K562 (cell line): ENCODE data around the gene CYP11A1. TPM values are rescaled to one million over a fixed set of nuclear protein-coding genes. Genes with fewer than 3 reads are reported as not detected.

ENCODE experiments used
- ATAC-seq: fragments of 200-7000 bp; cut with Tn5 transposase; 3 replicates; pipeline ENCODE4 v1.9.1; 2020; ENCODE audit warnings: moderate library complexity
- BruUV-seq: library from RNA; stranded (reverse); fragments of 400-500 nt; replicated peaks from 2 replicates; lab custom pipeline; 2021; lab: Mats Ljungman, UMichigan
- CTCF ChIA-PET: fragments of 300-600 bp; formaldehyde crosslinking; extraction: SDS; loops from one replicate; lab custom pipeline; 2021; ENCODE audit warnings: low intra/inter-chr PET ratio; lab: Yijun Ruan, JAX
- POLR2A ChIA-PET: fragments of 300-600, 350-650 bp; sonication (Branson Sonifier 250); formaldehyde crosslinking; extraction: SDS; loops from one replicate; lab custom pipeline; 2021; ENCODE audit warnings: antibody characterized with exemption, inconsistent platforms; lab: Yijun Ruan, JAX
- DNase-seq, 4 experiments: peaks; one replicate each; pipeline versions ENCODE4 v3.0.0 to v3.0.0-alpha.2; 2011 to 2018; ENCODE audit warnings: low spot score in 3 of 4, mixed read lengths in 3 of 4; ENCODE audit errors: extremely low read depth in 1 of 4
- FAIRE-seq: peaks from 2 replicates; lab custom pipeline; 2011; peaks lifted over from hg19 to GRCh38; lab: Jason Lieb, UNC
- H2AFZ ChIP-seq: 2 replicates; pipeline ENCODE4 v1.6.0; 2011; ENCODE audit warnings: low read depth, low read length, control low read depth, inconsistent platforms
- H3K27ac ChIP-seq: fragments of 200-600 bp; 3 replicates; pipeline ENCODE4 v1.8.0; 2011; ENCODE audit warnings: low read depth, mild to moderate bottlenecking, control low read depth, inconsistent platforms, low read length, moderate library complexity, mixed read lengths; ENCODE audit errors: extremely low read depth
- H3K27me3 ChIP-seq, 2 experiments: fragments of 300-600 bp in 1 of 2; 2 replicates in 1 of 2; 3 replicates in 1 of 2; pipeline versions ENCODE4 v1.6.0 to v1.8.0; 2011; ENCODE audit warnings: inconsistent platforms in 2 of 2, low read length in 2 of 2, mild to moderate bottlenecking in 1 of 2, mixed read lengths in 1 of 2, moderate library complexity in 1 of 2; ENCODE audit not compliant: control insufficient read depth in 2 of 2, insufficient read depth in 2 of 2
- H3K36me3 ChIP-seq: fragments of 300-600 bp; 3 replicates; pipeline ENCODE4 v1.8.0; 2011; ENCODE audit warnings: mild to moderate bottlenecking, low read length, inconsistent platforms; ENCODE audit not compliant: control insufficient read depth, insufficient read depth
- H3K4me1 ChIP-seq, 2 experiments: fragments of 200-600 bp in 1 of 2; replicated peaks in 1 of 2; 2 replicates in 1 of 2; 3 replicates in 1 of 2; pipeline versions ENCODE4 v1.5.1 to v1.8.0; 2011; ENCODE audit warnings: inconsistent platforms in 2 of 2, low read length in 2 of 2, mild to moderate bottlenecking in 1 of 2, mixed read lengths in 1 of 2, moderate library complexity in 1 of 2; ENCODE audit not compliant: control insufficient read depth in 2 of 2, insufficient read depth in 2 of 2
- H3K4me2 ChIP-seq: 2 replicates; pipeline ENCODE4 v1.6.1; 2011; ENCODE audit warnings: low read length, control low read depth, inconsistent platforms, mixed read lengths; ENCODE audit not compliant: insufficient read depth
- H3K4me3 ChIP-seq: fragments of 200-600 bp; sonication (generic), shearing (Covaris generic); 2 replicates; pipeline ENCODE4 v1.5.1; 2016; ENCODE audit warnings: control low read depth, inconsistent platforms
- H3K79me2 ChIP-seq: fragments of 200-600 bp; 3 replicates; pipeline ENCODE4 v1.8.0; 2011; ENCODE audit warnings: low read length, inconsistent platforms; ENCODE audit not compliant: control insufficient read depth, insufficient read depth
- H3K9ac ChIP-seq, 2 experiments: 2 replicates each; pipeline versions ENCODE4 v1.6.0 to v1.6.1; 2011; ENCODE audit warnings: low read depth in 2 of 2, low read length in 2 of 2, control low read depth in 1 of 2, inconsistent platforms in 1 of 2, mild to moderate bottlenecking in 1 of 2, mixed read lengths in 1 of 2; ENCODE audit not compliant: insufficient read depth in 1 of 2
- H3K9me1 ChIP-seq: one replicate; pipeline ENCODE4 v1.6.0; 2011; ENCODE audit warnings: inconsistent platforms, mild to moderate bottlenecking, low read length, moderate library complexity; ENCODE audit not compliant: control insufficient read depth, insufficient read depth
- H3K9me3 ChIP-seq: replicated peaks from 2 replicates; pipeline ENCODE4 v1.5.1; 2011; ENCODE audit warnings: low read depth, low read length, inconsistent platforms; ENCODE audit not compliant: control insufficient read depth, insufficient read depth
- H4K20me1 ChIP-seq: replicated peaks from 2 replicates; pipeline ENCODE4 v1.6.1; 2011; ENCODE audit warnings: low read length, inconsistent platforms, mixed read lengths; ENCODE audit not compliant: control insufficient read depth, insufficient read depth
- ATF7 ChIP-seq: fragments of 450-650 bp; IDR thresholded peaks from 2 replicates; pipeline ENCODE4 v1.7.1; 2014; ENCODE audit warnings: mild to moderate bottlenecking, moderate library complexity
- LCOR ChIP-seq: sonication (generic); formaldehyde crosslinking; IDR thresholded peaks from 2 replicates; pipeline ENCODE4 v1.8.0; 2022; ENCODE audit warnings: mild to moderate bottlenecking, missing genetic modification reagents
- MED1 ChIP-seq: sonication (generic); formaldehyde crosslinking; IDR thresholded peaks from 2 replicates; pipeline ENCODE4 v1.8.1; 2023; ENCODE audit warnings: missing genetic modification reagents, borderline replicate concordance
- SRF ChIP-seq, 2 experiments: fragments of 250-450, 450-650 bp in 1 of 2; sonication (Bioruptor Pico) in 1 of 2; sonication (generic) in 1 of 2; formaldehyde crosslinking; IDR thresholded peaks; 2 replicates each; pipeline versions ENCODE4 v1.5.0 to v1.5.1; 2020 to 2022; ENCODE audit warnings: mild to moderate bottlenecking in 1 of 2, missing genetic modification reagents in 1 of 2
- ZBTB9 ChIP-seq: fragments of 450-650 bp; formaldehyde crosslinking; IDR thresholded peaks from 2 replicates; pipeline ENCODE4 v1.4.0; 2020; ENCODE audit warnings: mild to moderate bottlenecking, moderate library complexity
- ZFP36 ChIP-seq: fragments of 150-350 bp; IDR thresholded peaks from 2 replicates; pipeline ENCODE4 v1.6.1; 2018; ENCODE audit warnings: low read length, low read depth; ENCODE audit not compliant: partially characterized antibody
- ZNF121 ChIP-seq: sonication (generic); formaldehyde crosslinking; conservative IDR thresholded peaks from 2 replicates; pipeline ENCODE4 v1.8.0; 2022; ENCODE audit warnings: missing genetic modification reagents
- ZNF408 ChIP-seq: fragments of 250-450 bp; sonication (Bioruptor Pico); IDR thresholded peaks from 2 replicates; pipeline ENCODE4 v1.4.0; 2020; ENCODE audit warnings: low read depth, mild to moderate bottlenecking, moderate library complexity
- ZNF444 ChIP-seq: fragments of 250-450 bp; sonication (Bioruptor Pico); IDR thresholded peaks from 2 replicates; pipeline ENCODE4 v1.4.0; 2020; ENCODE audit warnings: mild to moderate bottlenecking, moderate library complexity
- ZNF77 ChIP-seq: fragments of 250-450 bp; sonication (Bioruptor Pico); IDR thresholded peaks from 2 replicates; pipeline ENCODE4 v1.5.0; 2020
- WGBS: fragments of 100-300 bp; shearing (Covaris generic); methylation state at CpG from one replicate; pipeline ENCODE4 v1.1.6; 2016; ENCODE audit warnings: low coverage, mixed read lengths; ENCODE audit not compliant: insufficient coverage; ENCODE audit errors: missing lambda C conversion rate; 5-methylcytosine and 5-hydroxymethylcytosine counted together
- in situ Hi-C: fragments of 300-500 bp; cut with MboI; formaldehyde crosslinking; loops from 4 replicates; pipeline ENCODE4 v1.15.0; 2018; ENCODE audit warnings: inconsistent platforms, mixed read lengths
- intact Hi-C: fragments of 100-400 bp; cut with micrococcal nuclease; formaldehyde crosslinking; loops from 2 replicates; pipeline ENCODE4 v1.14.2; 2022
- polyA plus RNA-seq, 8 experiments: library from polyadenylated mRNA; depleted of rRNA in 4 of 8; stranded (reverse) in 5 of 8; unstranded in 3 of 8; fragments of >200 nt; fragmentation: Nextera tagmentation in 2 of 8; fragmentation: Illumina TruSeq in 1 of 8; extraction: Ambion mirVana in 2 of 8; extraction: Trizol in 1 of 8; gene quantifications; 2 replicates each; pipeline versions ENCODE4 v1.2.1 to v1.2.3, GENCODE V29; 2011 to 2014; ENCODE audit warnings: inconsistent platforms in 1 of 8, missing spikeins in 1 of 8
- total RNA-seq, 7 experiments: library from RNA; depleted of rRNA in 6 of 7; stranded (reverse); fragments of >200 nt in 6 of 7; fragmentation: Illumina TruSeq in 2 of 7; extraction: Trizol in 2 of 7; gene quantifications; 2 replicates each; pipeline versions ENCODE4 v1.2.1 to v1.2.3, GENCODE V29; 2011 to 2021; ENCODE audit warnings: low replicate concordance in 1 of 7
- TF ChIP-seq, protein P1 (sequence below): fragments of 250-450 bp; sonication (Bioruptor Pico); IDR thresholded peaks from 2 replicates; pipeline ENCODE4 v1.8.0; 2021; ENCODE audit warnings: moderate library complexity, mild to moderate bottlenecking, inconsistent platforms

Gene CYP11A1
- total and polyA plus RNA-seq, 9 of the 15 experiments (the other 6 are each of a cell fraction or from before 2014, with no cell fraction given), result 0.06 to 0.24 (median 0.10) TPM; not detected in 4

GRCh38 chr15:74333093-74333492 lies 34.4 kb downstream of the CYP11A1 start:
- Histone ChIP-seq H3K27me3 (peaks cover 13 to 76% of the 10 kb centered on the region in 2 experiments; a peak in 4 of 5 replicates), H3K36me3 (no peaks in the 10 kb centered on the region), H3K4me2 (no peak overlapping the region), H3K9me3 (no peaks in the 10 kb centered on the region), H3K4me3 (no peak overlapping the region), H4K20me1 (peaks cover 8% of the 10 kb centered on the region)
- ATAC-seq (no peak), DNase-seq (no peak)
- POLR2A ChIA-PET, result interaction anchor here (0.6 to 1.1 kb wide), 3 partner anchors 8 to 311 kb away, joined by 3 read pairs; no protein-coding TSS in a partner anchor
- in situ Hi-C loops, result loop anchor here (25.0 kb wide), 1 partner anchor 954 kb away; the partner anchor contains the start of gene GOLGA6D
- 3% methylated on average over 5 of the region's 5 CpGs for WGBS
- CTCF ChIA-PET, result no interaction called here
- no peak for TF ChIP-seq ZNF444
- TF ChIP-seq, protein P1, sequence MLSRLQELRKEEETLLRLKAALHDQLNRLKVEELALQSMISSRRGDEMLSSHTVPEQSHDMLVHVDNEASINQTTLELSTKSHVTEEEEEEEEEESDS (CRISPR knock-in tag), result no peak
- TF ChIP-seq ZNF77 (CRISPR knock-in tag), result no peak
- no peak for TF ChIP-seq ZNF408 (CRISPR knock-in tag)
- TF ChIP-seq LCOR, result no peak
- TF ChIP-seq, all 486 proteins: peak for 0
- H3K79me2 ChIP-seq, result no peaks in the 10 kb centered on the region
- no peak overlapping the region for H2AFZ ChIP-seq
- FAIRE-seq, result no peak
- H3K4me1 ChIP-seq, result peaks cover 0 to 3% of the 10 kb centered on the region in 2 experiments; a peak in 1 of 5 replicates
- no peak overlapping the region for H3K9ac ChIP-seq
- no peak overlapping the region for H3K27ac ChIP-seq
- intact Hi-C loops, result no loop called here
- H3K9me1 ChIP-seq, result peaks cover 6% of the 10 kb centered on the region
- no TSS peak for BruUV-seq

GRCh38 chr15:74332611-74333010 lies 34.8 kb downstream of the CYP11A1 start:
- H2AFZ ChIP-seq, result no peak overlapping the region
- in situ Hi-C loops (loop anchor here (25.0 kb wide), 1 partner anchor 955 kb away; the partner anchor contains the start of gene GOLGA6D), intact Hi-C loops (no loop called here)
- 0% methylated on average over 10 of the region's 10 CpGs for WGBS
- H3K9me1 ChIP-seq, result peaks cover 6% of the 10 kb centered on the region
- peaks cover 12 to 71% of the 10 kb centered on the region in 2 experiments; a peak in 4 of 5 replicates for H3K27me3 ChIP-seq
- FAIRE-seq (no peak), DNase-seq (no peak), ATAC-seq (no peak)
- ChIA-PET POLR2A (interaction anchor here (0.6 to 1.1 kb wide), 2 partner anchors 9 to 48 kb away, joined by 3 read pairs; no protein-coding TSS in a partner anchor), CTCF (no interaction called here)
- H3K79me2 ChIP-seq, result no peaks in the 10 kb centered on the region
- H3K4me2 ChIP-seq, result no peak overlapping the region
- H3K9me3 ChIP-seq, result no peaks in the 10 kb centered on the region
- no peak overlapping the region for H3K9ac ChIP-seq
- H3K27ac ChIP-seq, result no peak overlapping the region
- peaks cover 0 to 3% of the 10 kb centered on the region in 2 experiments; a peak in 1 of 5 replicates for H3K4me1 ChIP-seq
- BruUV-seq, result no TSS peak
- peaks cover 6% of the 10 kb centered on the region for H4K20me1 ChIP-seq
- no peaks in the 10 kb centered on the region for H3K36me3 ChIP-seq
- H3K4me3 ChIP-seq, result no peak overlapping the region
- TF ChIP-seq MED1 (CRISPR knock-in tag) (no peak), SRF (CRISPR knock-in tag; IDR thresholded peaks at IDR 0.05) (no peak), ZNF121 (no peak), ATF7 (no peak), ZFP36 (no peak), ZBTB9 (CRISPR knock-in tag) (no peak)
